Peyer's patch (tissue), 4 donors: ENCODE results near the gene PRR5.
A peak's percentile ranks its signal among the peaks of the same experiment; 100 is the strongest.

Experiments
- CTCF ChIP-seq, 6 experiments: fragments of 450-650 bp in 4 of 6; fragments of 200-600 bp in 2 of 6; sonication (generic) in 1 of 6; IDR thresholded peaks; one replicate each; pipeline ENCODE4 v1.5.1; 2017 to 2019; ENCODE audit warnings: antibody characterized with exemption in 6 of 6, mild to moderate bottlenecking in 3 of 6, moderate library complexity in 1 of 6
- POLR2A ChIP-seq, 2 donors: fragments of 450-650 bp; IDR thresholded peaks; one replicate each; pipeline ENCODE4 v1.5.1; 2017; ENCODE audit warnings: antibody characterized with exemption in 2 of 2, mild to moderate bottlenecking in 2 of 2, moderate library complexity in 2 of 2

- TF ChIP-seq CTCF (IDR thresholded peaks at IDR 0.05), result peak; percentile 86 to 96 (median 91)
- TF ChIP-seq POLR2A (IDR thresholded peaks at IDR 0.05), result peak in 1 of 2 donors; percentile 9
These were observed 4.4 kb upstream of the PRR5 start for GRCh38 chr22:44697423-44698141.
